Lower lobe of right lung (tissue), 2 donors: Measurements from ENCODE around the gene HLTF. TPM values are rescaled to one million over a fixed set of nuclear protein-coding genes. Genes with fewer than 3 reads are reported as not detected.

Experiments used
- ATAC-seq, 2 donors: fragments of 200-7000 bp; cut with Tn5 transposase; one replicate each; pipeline ENCODE4 v1.9.1; 2020 to 2022; ENCODE audit warnings: mild to moderate bottlenecking in 2 of 2, moderate library complexity in 2 of 2
- DNase-seq: peaks from one replicate; pipeline ENCODE4 v3.0.0-alpha.2; 2020
- H3K27ac ChIP-seq: fragments of 200-600 bp; one replicate; pipeline ENCODE4 v1.8.0; 2022
- H3K27me3 ChIP-seq: fragments of 200-600 bp; one replicate; pipeline ENCODE4 v1.8.0; 2022; ENCODE audit warnings: low read depth
- H3K36me3 ChIP-seq: fragments of 200-600 bp; one replicate; pipeline ENCODE4 v1.8.0; 2022; ENCODE audit warnings: mild to moderate bottlenecking
- H3K4me1 ChIP-seq: fragments of 200-600 bp; one replicate; pipeline ENCODE4 v1.8.0; 2022
- H3K4me3 ChIP-seq: fragments of 200-600 bp; one replicate; pipeline ENCODE4 v1.8.0; 2022; ENCODE audit warnings: mild to moderate bottlenecking
- H3K9me3 ChIP-seq: fragments of 200-600 bp; one replicate; pipeline ENCODE4 v1.8.0; 2022
- intact Hi-C: fragments of 100-400 bp; cut with DNase I; formaldehyde crosslinking; loops from one replicate; pipeline ENCODE4 v1.11.0; 2022
- total RNA-seq: library from RNA; stranded (reverse); fragmentation: NEBNext Ultra II Directional; extraction: Animal tissue kit (Norgen Biotek cat#: 25700); gene quantifications from one replicate; pipeline ENCODE4 v1.2.1, GENCODE V29; 2021
- TF ChIP-seq, protein P1 (sequence below): fragments of 200-600 bp; IDR thresholded peaks from one replicate; pipeline ENCODE4 v1.8.0; 2022; ENCODE audit warnings: antibody characterized with exemption, mild to moderate bottlenecking
- donor health status: DM: no; HTN: yes; CAD: no; lungs with severe emphysema.

HLTF gene
- total RNA-seq, 1 donor from 2014 or later: 18.5 TPM

DNA sequence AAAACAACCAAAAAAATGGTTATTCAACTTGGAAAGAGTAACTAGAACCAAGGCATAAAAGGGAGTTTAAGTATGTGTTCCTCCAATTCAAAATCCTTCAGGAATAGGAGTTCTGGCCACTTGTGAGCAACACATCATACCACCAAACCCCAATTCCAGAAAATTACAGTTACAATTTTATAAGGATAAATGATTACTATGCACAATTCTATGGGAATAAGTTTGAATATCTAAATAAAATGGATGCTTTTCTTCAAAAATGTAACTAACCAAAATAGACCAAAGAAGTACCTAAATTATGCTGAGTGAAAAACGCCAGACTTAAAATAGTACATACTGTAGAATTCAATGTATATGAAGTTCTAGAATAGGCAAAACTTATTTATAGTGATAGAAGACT is 4.6 kb downstream of the HLTF start:
- no peaks in the 10 kb centered on the region for H3K36me3 ChIP-seq
- DNase-seq: no peak
- no peaks in the 10 kb centered on the region for H3K27me3 ChIP-seq
- H3K27ac ChIP-seq: no peak overlapping the region
- peaks cover 10% of the 10 kb centered on the region for H3K4me1 ChIP-seq
- no peak overlapping the region for H3K4me3 ChIP-seq
- intact Hi-C loops: no loop called here
- TF ChIP-seq, protein P1, sequence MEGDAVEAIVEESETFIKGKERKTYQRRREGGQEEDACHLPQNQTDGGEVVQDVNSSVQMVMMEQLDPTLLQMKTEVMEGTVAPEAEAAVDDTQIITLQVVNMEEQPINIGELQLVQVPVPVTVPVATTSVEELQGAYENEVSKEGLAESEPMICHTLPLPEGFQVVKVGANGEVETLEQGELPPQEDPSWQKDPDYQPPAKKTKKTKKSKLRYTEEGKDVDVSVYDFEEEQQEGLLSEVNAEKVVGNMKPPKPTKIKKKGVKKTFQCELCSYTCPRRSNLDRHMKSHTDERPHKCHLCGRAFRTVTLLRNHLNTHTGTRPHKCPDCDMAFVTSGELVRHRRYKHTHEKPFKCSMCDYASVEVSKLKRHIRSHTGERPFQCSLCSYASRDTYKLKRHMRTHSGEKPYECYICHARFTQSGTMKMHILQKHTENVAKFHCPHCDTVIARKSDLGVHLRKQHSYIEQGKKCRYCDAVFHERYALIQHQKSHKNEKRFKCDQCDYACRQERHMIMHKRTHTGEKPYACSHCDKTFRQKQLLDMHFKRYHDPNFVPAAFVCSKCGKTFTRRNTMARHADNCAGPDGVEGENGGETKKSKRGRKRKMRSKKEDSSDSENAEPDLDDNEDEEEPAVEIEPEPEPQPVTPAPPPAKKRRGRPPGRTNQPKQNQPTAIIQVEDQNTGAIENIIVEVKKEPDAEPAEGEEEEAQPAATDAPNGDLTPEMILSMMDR: no peak
- H3K9me3 ChIP-seq: no peaks in the 10 kb centered on the region
- ATAC-seq: no peak

DNA sequence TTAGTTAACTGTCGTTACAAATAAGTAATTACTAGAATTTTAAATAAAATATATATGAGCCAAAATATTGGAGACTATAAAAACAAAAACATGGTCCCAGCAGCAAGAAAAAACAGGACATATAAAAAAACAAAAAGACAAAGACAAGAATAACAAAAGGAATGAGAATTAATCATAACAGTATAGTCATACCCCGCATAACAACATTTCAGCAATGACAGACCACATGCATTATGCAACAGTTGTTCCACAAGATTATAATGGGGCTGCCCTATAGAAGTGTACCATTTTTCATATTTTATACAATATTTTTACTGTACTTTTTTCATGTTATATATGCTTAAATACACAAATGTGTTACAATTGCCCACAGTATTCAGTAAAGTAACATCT is 5.6 kb downstream of the HLTF start:
- Histone ChIP-seq H3K4me3 (no peak overlapping the region), H3K27me3 (no peaks in the 10 kb centered on the region), H3K9me3 (no peaks in the 10 kb centered on the region), H3K36me3 (peaks cover under 1% of the 10 kb centered on the region), H3K27ac (no peak overlapping the region), H3K4me1 (peaks cover 10% of the 10 kb centered on the region)
- no peak for ATAC-seq
- TF ChIP-seq, protein P1: no peak
- intact Hi-C loops: no loop called here
- no peak for DNase-seq

DNA sequence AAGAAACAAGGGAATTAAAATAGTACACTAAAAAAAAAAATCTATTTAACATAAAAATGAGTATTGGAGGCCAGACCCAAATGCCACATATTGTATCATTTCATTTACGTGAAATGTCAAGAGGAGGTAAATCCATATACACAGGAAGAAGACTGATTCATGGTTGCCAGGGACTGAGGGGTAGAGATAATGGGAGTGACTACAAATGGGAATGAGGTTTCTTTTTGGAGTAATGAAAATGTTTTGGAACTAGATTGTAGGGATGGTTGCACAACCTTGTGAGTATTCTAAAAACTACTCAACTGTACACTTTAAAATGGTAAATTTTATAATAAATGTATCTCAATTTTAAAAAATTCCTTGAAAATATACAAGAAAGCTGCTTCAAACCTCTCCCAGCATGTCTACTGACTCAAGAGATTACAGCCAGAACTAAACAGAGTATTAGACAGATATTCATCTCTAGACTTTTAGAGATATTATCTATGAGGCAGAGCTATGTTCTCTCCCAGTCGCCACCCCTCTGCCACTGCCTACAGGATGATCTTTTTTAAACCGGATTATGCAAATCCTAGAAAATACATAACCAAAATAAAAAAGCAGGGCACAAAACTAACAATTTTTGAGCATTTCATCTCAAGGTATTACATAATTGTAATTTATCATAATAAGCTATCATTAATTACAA is 6.2 kb downstream of the HLTF start:
- DNase-seq: no peak
- peaks cover 6% of the 10 kb centered on the region for H3K36me3 ChIP-seq
- intact Hi-C loops: no loop called here
- no peaks in the 10 kb centered on the region for H3K27me3 ChIP-seq
- ATAC-seq: no peak
- H3K4me1 ChIP-seq: peaks cover 6% of the 10 kb centered on the region
- TF ChIP-seq, protein P1: no peak
- no peak overlapping the region for H3K27ac ChIP-seq
- no peak overlapping the region for H3K4me3 ChIP-seq
- no peaks in the 10 kb centered on the region for H3K9me3 ChIP-seq

DNA sequence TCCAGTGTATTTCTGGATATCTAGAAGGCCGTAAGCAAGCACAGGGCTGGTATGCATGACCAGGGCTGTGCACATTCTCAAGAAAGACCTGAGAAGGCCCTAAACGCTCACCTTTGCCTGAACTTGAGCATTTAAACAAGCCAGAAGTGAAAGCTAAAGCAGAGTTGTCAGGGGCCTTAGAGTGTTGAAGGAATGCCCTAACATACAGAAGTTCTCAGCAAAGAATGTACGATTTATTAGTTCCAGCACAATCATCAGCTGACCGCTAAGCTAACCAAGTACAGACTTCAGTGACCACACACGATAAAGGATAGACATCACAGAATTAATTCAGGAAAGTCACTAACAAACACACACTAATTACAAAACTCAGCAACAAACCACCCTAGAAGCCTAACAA is 8.7 kb downstream of the HLTF start:
- ATAC-seq: peak in 1 of 2 donors; percentile 28
- no peaks in the 10 kb centered on the region for H3K4me1 ChIP-seq
- H3K36me3 ChIP-seq: peaks cover 30% of the 10 kb centered on the region
- TF ChIP-seq, protein P1: no peak
- no peak overlapping the region for H3K4me3 ChIP-seq
- no peak for DNase-seq
- no peak overlapping the region for H3K27ac ChIP-seq
- intact Hi-C loops: no loop called here
- H3K9me3 ChIP-seq: no peaks in the 10 kb centered on the region
- H3K27me3 ChIP-seq: no peaks in the 10 kb centered on the region

DNA sequence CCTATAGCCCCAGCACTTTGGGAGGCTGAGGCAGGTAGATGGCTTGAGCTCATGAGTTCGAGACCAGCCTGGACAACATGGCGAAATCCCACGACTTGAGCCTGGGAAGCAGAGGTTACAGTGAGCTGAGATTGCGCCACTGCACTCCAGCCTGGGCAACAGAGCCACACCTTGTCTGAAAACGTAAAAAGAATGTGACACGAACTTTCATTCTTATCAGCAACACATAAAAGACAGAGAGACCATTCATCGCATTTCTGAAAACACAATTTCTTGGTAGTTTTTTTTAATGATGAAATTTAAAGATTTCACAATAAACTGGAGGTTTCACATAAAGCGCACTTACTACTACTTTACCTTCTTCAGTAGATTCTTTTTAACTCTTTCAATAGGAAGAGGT is 18.4 kb downstream of the HLTF start:
- H3K27ac ChIP-seq: no peak overlapping the region
- H3K4me1 ChIP-seq: no peaks in the 10 kb centered on the region
- TF ChIP-seq, protein P1: no peak
- peaks cover 40% of the 10 kb centered on the region for H3K36me3 ChIP-seq
- intact Hi-C loops: no loop called here
- H3K27me3 ChIP-seq: no peaks in the 10 kb centered on the region
- no peaks in the 10 kb centered on the region for H3K9me3 ChIP-seq
- no peak overlapping the region for H3K4me3 ChIP-seq
- no peak for ATAC-seq
- DNase-seq: no peak
